Dedifferentiated amniotic fluid mesenchymal stem cell (primary cell): ENCODE data around the gene TBC1D22A.
A peak's percentile ranks its signal among the peaks of the same experiment; 100 is the strongest.
"Not testable (repeated sequence)": the region's sequence is repeated elsewhere in the genome, so short reads cannot be mapped to it uniquely, and the experiment has no call there.

Experiments used
- DNase-seq: peaks from one replicate; pipeline ENCODE4 v3.0.0-alpha.2; 2016; ENCODE audit errors: extremely low spot score

The TBC1D22A gene

DNA sequence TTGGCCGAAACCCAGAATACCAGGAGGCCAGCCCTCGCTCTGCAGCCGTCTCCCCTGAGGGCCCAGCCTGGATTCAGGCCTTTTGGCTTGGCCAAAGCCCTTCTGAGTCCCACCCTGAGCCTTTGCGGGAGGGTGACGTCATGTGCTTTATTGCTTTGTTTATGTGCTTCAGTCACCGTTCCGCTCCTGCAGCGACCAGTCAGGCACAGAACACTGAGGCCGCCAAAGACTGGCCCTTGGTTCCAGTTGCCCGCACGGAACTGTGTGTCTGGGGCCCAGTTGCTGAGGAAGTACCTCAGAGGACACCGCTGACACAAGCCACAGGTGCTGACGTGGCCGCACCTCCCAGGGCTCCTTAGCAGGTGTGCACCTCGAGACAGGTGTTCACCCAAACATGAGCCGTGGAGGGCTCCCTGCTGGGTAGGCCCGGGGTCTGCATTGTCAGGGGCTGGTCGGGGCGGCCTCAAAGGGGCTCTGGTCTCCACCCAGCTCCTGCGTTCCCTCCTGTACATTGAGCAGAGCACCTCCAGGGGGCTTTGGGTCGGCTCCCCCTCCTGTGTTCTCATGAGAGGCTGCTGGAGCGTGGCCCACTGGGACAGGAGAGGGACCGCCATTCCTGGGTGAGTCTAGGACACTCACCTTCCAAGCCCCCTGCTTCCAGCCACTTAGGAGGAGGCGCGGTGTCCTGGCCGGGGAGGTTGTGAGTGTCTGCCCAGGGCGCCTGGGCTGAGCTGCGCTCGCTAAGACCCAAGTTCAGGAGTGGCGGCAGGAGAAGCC, 376.8 kb downstream of the TBC1D22A start:
- DNase-seq, result no peak

DNA sequence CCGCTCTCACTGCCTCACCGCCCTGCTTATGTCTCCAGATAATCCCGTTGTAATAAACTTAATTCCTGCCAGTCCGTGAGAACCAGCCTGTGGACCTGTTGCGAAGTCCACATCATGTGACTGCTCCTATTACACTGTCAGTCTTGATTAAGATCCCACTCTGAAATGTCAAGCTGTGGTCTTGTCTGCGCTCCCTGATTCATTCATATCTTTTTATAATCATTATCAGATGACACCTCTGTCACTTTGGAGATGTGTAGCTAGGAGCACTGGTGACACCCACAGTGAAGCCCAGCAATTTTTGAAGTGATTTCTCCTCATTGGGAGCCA, 377.3 kb downstream of the TBC1D22A start:
- no peak for DNase-seq

DNA sequence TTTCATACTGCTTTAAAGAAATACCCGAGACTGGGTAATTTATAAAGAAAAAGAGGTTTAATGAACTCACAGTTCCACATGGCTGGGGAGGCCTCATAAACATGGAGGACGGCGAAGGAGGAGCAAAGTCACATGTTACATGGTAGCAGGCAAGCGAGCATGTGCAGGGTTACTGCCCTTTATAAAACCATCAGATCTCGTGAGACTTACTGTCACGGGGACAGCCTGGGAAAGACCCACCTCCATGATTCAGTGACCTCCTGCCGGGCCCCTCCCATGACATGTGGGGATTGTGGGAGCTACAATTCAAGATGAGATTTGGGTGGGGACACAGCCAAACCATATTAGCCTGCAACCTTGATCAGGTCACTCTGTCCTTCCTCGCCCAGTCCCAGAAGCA, 378.5 kb downstream of the TBC1D22A start:
- not testable (repeated sequence) for DNase-seq

DNA sequence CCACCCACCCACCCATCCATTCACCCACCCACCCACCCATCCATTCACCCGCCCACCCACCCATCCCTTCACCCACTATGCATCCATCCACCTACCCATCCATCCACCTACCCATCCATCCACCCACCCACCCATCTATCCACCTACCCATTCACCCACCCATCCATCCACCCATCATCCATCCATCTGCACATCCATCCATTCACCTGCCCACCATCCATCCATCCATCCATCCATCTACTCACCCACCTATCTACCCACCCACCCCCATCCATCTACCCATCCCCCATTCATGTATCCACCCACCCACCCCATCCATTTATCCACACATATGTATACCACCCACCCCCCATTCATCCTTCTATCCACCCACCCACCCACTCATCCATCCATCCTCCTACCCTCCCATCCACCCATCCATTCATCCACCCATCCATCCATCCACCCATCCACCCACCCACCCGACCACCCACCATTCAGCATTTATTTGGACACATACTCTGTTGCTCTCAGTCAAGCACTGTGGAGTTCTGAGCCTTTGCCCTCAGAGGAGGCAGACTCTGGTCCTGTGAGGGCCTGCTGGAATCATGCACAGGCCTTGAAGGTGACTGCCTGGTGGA, 380.1 kb downstream of the TBC1D22A start:
- no peak for DNase-seq

DNA sequence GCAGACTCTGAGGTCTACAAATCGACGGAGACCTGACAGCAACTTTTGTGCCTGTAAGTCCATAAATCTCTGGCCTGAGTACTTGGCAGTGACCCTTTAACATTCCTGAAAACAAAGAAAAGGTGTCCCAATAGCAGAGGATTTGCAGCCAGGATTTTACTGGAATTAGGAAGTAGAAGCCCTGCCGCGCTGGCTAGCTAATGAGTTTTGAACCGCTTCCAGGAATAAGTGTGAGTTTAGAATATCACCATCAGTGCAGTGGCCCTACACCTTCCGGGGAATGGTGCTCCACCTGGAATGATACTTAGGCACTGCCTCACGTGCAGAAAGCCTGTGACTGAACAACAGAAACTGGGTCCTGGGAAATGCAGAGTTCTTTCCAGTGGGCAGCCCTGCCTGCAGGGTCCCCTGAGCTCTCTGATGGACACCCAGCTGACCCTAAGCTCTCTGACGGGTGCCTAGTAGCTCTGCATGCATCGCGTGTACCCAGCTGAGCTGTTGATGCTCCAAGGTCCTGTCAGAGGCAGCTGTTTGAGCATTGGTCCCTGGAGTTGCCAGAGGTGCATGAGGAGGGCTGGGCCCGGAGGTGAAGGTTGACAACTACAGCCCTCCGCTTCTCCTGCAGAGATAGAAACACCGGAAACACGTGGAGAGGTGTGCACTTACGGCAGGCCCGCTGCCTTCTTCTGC, 380.9 kb downstream of the TBC1D22A start:
- DNase-seq, result no peak

DNA sequence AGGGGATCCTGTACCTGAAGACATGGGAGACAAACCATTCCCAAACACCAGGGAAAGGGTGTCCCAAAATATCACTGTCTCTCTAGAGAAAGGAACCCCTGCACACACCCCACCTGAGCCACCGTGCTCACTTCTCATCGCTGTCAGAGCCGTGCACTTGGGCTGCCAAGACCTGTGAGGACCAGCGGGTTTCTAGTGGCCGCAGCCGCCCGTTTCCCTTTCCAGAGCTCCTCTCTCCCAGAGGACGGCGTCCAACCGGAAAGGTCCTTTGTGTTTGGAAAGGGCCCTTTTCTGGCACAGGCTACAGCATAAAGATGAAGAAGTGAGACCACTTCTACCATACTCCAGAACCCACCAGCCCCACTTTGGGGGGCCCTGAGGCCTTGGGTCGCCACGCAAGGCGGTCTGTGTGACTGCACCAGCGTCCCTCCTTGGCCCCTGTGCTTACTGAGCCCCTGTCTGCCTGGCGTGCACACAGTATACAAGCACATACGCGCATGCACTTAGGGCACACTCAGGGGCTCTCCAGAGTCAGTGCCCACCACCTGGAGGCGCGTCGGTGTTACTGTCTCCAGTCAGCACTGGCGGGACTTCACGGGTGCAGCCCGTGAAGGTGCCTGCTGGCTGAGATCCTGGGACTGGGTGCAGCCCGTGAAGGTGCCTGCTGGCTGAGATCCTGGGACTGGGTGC, 381.8 kb downstream of the TBC1D22A start:
- no peak for DNase-seq

DNA sequence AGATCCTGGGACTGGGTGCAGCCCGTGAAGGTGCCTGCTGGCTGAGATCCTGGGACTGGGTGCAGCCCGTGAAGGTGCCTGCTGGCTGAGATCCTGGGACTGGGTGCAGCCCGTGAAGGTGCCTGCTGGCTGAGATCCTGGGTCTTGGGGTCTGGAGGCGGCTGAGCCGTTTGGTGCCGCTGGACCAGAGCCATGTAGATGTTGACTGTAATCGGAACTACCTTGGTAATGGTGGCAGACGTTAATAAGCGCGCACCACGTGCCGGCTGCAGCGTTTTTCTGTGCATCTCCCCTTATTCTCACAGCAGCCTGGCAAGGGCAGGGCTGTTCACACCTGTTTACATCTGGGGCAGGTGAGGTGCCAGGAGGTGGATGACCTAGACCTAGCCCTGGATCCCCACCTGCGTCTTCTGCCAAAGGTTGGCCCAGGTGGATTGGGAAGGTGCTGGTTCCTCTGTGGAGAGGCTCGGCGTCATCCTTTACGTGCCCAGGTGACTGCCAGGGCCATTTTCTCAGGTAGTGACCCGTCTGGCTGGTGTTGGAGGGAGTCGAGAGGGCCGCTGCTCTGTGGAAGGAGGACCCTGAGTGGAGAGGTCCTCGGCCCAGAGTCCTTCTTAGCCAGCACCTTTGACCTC, 382.5 kb downstream of the TBC1D22A start:
- no peak for DNase-seq

DNA sequence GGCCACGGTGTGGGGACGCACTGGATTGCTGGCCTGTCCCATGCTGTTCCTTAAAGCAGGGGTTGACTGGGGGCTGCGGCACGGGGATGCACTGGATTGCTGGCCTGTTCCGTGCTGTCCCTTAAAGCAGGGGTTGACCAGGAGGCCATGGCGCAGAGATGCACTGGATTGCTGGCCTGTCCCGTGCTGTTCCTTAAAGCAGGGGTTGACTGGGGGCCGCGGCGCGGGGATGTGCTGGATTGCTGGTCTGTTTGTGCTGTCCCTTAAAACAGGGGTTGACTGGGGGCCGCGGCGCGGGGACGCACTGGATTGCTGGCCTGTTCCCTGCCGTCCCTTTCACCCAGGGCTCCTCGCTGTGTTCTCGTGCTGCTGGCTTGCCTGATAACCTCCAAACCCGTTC, 383.4 kb downstream of the TBC1D22A start:
- DNase-seq, result no peak

DNA sequence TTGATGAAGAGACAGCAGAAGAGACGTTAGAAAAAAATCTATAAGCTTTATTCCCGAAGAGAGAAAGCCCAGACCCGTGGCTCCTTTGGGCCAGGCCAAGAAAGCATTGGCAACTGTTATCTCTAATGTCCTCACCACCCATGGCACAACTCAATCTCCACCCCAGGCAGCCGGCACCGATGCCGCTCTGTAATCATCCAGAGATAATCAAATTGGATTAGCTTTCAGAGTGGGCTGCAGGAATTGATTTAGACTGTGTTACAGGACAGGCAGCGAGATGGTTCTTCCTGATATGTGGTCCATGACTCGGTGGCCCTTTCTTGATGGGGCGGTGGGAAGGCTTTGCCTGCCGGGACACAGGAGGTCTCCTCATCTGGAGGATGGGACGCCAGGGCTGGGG, 383.9 kb downstream of the TBC1D22A start:
- no peak for DNase-seq

DNA sequence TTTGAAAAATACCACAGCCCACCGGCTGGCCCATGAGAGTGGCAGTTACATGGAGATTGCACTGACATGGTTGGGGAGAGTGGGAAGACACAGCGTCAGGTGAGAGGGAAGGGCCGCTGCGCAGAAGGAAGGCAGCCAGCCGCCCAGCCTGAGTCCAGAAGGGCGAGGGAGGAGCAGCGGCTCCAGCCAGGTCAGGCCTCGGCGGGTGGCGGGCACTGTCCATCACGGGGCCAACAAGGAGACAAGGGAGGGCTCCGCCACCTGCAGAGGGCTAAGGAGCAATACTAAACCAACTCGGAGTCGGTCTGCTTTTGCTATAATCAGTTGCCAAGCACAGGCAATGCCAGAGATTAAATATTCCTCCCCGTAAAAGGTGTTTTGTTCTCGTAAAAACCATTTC, 384.5 kb downstream of the TBC1D22A start:
- DNase-seq, result no peak

DNA sequence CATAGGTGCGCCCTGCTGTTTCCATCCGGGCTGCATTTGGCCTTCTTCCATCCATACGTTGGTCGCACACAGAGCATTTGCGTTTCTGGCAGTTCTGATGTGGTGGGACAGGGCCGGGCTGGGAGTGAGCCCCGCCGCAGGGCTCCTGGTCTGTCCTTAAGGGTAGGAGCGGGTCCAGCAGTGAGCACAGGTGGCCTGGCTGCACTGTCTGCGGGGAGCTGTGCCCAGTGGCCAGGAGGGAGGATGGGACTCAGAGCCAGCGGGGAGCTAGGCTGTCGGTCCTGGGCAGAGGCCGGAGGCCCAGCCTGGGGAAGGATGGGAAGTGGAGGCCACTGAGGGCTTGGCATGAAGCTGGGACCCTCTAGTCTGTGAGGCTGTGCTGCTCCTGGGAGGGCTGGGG, 385.1 kb downstream of the TBC1D22A start:
- no peak for DNase-seq

DNA sequence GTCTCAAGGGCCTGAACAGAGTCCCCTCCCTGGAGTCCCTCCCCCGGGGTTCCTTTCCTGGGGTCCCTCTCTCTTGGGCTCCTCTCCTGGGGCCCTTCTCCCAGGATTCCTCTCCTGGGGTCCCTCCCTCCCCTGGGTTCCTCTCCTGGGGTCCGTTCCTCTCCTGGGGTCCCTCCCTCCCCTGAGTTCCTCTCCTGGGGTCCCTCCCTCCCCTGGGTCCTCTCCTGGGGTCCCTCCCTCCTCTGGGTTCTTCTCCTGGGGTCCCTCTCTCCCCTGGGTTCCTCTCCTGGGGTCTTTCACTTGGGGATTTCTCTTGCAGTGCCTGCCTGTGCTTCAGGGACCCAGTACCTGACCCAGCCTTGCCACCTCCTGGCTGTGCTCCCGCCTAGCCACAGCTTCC, 386.1 kb downstream of the TBC1D22A start:
- no peak for DNase-seq

DNA sequence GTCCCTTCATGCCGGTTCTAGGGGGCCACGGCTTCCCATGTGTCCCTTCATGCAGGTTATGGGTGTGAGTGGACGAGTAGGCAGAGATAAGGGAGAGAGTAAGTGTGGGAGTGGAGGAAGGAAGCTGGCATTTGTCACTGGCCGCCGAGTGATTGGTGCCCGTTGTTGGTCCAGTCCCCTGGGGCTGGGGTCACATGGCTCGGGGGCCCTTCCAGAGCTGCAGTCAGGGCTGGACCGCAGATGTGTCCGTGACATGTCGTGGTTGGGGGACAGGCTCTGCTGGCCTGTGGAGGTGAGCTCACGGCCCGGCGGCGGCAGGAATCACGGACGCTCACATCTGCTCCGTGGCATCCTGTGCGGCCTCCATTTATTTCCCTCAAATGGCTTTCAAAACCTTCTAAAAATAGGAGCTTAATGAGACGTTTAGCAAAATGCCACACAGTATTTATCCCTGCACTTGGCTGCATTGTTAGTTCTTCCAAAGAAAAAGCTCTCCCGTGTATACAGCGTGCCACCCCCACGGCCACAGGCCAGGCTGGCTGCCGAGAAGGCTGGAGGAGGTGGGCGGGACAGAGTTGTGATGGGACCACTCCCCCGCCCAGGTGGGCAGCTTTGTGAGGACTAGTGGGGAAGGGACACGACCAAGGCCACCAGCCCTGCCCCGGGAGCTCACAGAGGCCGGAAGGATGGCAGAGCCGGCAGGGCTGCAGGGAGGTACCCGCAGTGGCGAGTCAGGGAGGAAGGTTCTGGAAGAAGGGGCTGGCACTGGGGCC, 386.7 kb downstream of the TBC1D22A start:
- no peak for DNase-seq

DNA sequence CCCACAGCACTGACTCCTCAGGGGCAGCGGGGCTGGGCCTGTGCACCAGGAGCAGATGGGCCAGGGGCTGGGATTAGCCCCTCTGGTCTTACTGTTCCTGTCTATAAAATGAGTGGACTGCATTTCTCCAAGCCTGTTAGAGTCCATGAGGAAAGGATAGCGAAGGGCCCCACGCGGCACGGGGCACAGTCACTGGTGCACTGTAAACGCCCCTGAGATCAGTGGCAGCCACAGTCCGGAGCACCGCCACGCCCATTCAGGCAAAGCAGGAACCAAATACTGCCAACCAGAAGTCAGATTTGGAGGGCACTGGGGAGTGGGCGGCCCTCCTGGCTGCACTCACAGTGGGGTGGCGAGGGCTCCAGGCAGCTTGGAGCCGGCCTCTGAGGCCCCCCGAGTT, 387.5 kb downstream of the TBC1D22A start:
- DNase-seq, result no peak

DNA sequence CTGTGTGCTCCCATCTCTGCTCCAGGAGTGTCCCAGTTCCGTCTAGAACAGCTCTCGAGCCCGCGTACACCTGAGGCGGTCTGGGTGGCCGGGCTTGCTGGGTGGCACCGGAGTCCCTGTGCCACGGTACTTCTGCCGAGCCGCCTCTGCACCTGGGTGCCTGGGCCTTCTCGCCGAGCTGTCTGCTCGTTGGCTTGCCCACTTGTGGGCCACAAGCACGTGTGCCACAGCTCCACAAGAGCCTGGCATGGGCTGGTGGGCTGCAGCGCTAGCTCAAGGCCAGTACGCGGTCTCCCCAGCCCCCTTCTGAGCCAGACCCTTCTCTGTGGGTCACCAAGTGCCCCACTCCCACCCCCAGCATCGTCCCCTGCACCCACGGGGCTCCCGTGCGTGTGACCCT, 388.0 kb downstream of the TBC1D22A start:
- DNase-seq, result no peak

DNA sequence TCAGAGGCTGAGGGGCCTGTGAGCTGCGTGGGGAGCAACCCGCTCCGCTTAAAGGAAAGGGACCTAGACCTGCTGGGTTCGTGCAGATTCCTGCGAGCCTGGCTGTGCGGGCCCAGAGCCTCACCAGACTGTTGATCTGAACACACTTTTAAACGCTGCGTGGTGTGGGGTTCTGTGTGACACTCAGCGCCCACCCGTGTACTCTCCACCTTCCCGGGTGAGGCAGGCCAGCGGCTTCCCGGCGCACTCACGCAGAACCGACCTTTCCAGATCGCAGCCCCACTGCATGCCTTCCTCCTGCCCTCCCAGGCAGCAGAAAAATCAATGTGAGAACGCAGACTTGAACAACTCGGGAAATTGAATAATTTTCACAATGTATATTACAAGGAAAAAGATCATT, 388.6 kb downstream of the TBC1D22A start:
- no peak for DNase-seq

DNA sequence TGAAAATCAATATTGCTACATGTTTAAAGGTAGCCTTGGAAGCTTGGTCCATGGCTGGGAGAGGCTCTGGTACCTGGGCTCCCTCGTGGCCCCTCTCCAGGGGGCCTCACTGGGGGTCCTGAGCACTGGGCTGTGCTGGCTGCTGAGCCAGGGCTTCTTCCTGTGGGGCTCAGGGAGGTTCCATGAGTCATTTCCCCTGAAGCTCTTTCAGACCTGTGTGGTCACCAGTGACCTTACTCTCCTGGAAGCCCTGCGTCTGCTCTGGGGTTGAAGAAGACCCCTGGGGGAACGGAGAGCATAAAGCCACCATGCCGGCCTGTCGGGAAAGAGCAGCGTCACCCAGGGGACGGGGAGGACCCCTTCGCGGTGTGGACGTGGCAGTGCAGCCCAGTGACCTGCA, 389.0 kb downstream of the TBC1D22A start:
- no peak for DNase-seq

DNA sequence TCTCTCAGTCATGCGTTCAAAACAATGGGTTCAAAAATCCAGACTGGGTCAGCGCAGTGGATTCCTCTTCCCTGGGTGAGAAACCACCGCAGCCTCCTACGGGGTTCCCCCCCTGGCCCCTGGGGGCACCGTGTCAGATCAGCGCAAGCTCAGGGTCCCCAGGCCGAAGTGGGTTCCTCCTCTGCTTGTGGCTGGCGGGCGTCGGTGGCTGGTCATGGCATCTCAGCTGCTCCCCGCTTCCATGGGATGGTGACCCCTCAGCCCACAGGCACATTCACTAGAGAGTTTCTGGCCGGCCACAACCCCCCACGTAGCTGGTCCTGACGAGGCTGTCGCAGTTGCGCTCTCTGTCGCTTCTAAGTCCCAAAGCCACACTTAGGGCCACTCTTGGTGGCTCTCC, 389.8 kb downstream of the TBC1D22A start:
- no peak for DNase-seq

DNA sequence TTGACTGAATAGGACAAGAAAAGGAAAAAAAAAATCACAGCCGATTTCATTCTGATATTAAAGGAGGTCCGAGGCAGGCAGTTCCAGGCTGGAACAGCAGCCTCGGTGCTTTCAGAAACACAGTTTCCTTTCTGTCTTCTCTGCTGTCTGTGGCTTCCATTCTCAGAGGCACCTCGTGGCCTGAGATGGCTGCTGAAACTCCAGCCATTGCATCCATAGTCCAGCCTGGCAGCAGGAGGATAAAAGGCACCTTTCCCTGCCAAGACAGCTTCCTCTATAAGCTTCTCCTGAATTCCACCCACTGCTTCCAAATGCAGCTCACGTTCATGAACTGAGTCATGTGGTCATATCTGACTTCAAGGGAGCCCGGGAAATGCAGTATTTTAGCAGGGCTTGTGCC, 390.5 kb downstream of the TBC1D22A start:
- no peak for DNase-seq

DNA sequence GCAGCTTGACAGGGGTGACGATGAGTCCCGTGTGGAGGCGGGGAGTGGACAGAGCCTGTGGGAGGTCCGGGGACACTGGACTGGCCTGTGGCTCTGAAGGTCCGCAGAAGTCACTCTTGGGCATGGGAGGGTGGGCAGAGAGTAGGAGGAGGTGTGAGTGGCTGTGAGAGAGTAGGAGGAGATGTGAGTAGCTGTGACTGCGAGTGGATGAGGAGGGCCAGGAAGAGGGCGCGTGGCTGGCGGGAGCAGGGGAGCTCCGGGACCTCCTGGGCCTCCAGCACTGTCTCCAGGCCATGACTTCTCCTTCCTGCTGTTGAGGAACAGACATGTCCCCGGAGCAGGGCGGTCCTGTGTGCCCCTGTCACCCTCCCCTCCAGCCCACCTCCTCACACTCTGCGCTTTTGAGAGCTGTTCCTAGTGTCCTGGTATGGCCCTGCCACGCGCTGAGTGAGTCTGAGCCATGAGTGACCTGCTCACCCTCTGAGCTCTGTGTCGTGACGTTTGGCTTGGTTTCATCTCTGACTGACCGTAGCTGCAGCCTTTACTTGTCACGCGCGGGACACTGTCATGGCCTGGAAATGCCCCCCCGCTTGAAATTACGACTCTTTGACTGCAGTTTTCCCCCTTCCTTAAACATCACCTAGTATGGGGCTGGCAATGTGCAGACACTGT, 391.5 kb downstream of the TBC1D22A start:
- no peak for DNase-seq

DNA sequence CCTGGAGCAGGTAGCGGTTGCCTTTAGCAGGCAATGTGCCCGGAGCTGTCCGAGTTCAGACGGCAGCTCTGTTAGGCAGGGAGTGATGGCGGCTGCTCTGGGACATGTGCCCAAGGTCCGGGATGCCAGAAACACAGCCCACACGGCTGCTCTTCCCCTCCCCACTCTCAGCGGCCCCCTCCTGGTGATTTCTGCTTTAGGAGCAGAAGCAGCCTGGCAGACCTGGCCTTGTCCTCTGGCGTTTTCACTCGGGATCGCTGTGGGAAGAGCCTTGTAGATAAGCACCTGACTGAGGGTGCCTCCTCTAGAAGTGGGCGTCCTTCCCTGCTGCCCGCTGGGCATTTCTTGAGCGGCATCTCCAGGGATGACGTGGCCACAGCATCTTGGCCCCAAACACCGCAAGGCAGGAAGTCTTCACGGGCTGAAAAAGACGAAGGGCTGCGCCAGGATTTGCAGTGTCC, 392.2 kb downstream of the TBC1D22A start:
- peak; percentile 15 for DNase-seq
